Endothelial cell of umbilical vein (primary cell): Measurements from ENCODE around the gene TIFAB.

Experiments used
- CTCF ChIP-seq, 2 donors: IDR thresholded peaks; 1 replicate in 1 of 2; 2 replicates in 1 of 2; pipeline ENCODE4 v1.5.1; 2011; ENCODE audit warnings: low read length in 2 of 2, mild to moderate bottlenecking in 2 of 2, moderate library complexity in 2 of 2, control low read depth in 1 of 2, inconsistent platforms in 1 of 2, low read depth in 1 of 2; ENCODE audit not compliant: insufficient read depth in 1 of 2; ENCODE audit errors: extremely low read depth in 1 of 2
- EZH2 ChIP-seq: IDR thresholded peaks from 2 replicates; pipeline ENCODE4 v1.6.1; 2012; ENCODE audit warnings: borderline replicate concordance, low read depth, mild to moderate bottlenecking, moderate library complexity, low read length, inconsistent platforms; ENCODE audit not compliant: severe bottlenecking
- POLR2A ChIP-seq: IDR thresholded peaks from 2 replicates; pipeline ENCODE4 v1.6.1; 2012; ENCODE audit warnings: low read depth, mild to moderate bottlenecking, control low read depth, low read length

DNA sequence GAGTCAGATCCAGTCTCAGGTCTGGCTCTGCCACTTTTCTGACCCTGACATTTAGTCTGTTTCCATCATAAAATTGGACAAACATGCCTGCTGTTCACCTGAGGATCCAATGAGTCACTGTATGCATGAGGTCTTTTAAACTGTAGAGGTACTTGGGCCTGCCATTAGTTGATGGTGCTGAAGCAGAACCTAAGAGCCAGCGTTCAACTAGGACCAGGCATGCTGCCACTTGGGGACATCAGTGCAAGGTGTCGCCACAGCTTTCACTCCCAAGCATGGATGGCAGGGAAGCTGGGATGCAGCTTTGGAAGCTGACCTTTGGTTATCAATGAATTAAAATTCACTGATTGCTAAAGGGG lies 46.5 kb upstream of the TIFAB start:
- no peak for TF ChIP-seq CTCF (IDR thresholded peaks at IDR 0.05; ENCODE audit: extremely low read depth in 1 of 2, insufficient read depth in 1 of 2, low read depth in 1 of 2, low read length in 2 of 2)
- TF ChIP-seq EZH2: no peak
- no peak for TF ChIP-seq POLR2A
